HepG2 (cell line): ENCODE results near the gene ADH1B. TPM values are rescaled to one million over a fixed set of nuclear protein-coding genes. Genes with fewer than 3 reads are reported as not detected.
"Not testable (repeated sequence)": the region's sequence is repeated elsewhere in the genome, so short reads cannot be mapped to it uniquely, and the experiment has no call there.

Experiments
- ATAC-seq: fragments of 200-7000 bp; cut with Tn5 transposase; 3 replicates; pipeline ENCODE4 v1.9.1; 2020; ENCODE audit warnings: mild to moderate bottlenecking, moderate library complexity
- BruUV-seq: library from RNA; stranded (reverse); fragments of 400-500 nt; replicated peaks from 2 replicates; lab custom pipeline; 2021; lab: Mats Ljungman, UMichigan
- CTCF ChIA-PET: fragments of 300-600 bp; formaldehyde crosslinking; extraction: SDS; loops from one replicate; lab custom pipeline; 2021; ENCODE audit warnings: low total read pairs, inconsistent platforms, low intra/inter-chr PET ratio; lab: Yijun Ruan, JAX
- POLR2A ChIA-PET: fragments of 350-600 bp; sonication (Branson Sonifier 250); formaldehyde crosslinking; loops from one replicate; lab custom pipeline; 2020; ENCODE audit warnings: antibody characterized with exemption, inconsistent platforms; lab: Yijun Ruan, JAX
- DNase-seq: peaks from one replicate; pipeline ENCODE4 v3.0.0-alpha.2; 2015; ENCODE audit warnings: low spot score
- FAIRE-seq: peaks from 3 replicates; lab custom pipeline; 2011; peaks lifted over from hg19 to GRCh38; lab: Jason Lieb, UNC
- H2AFZ ChIP-seq: one replicate; pipeline ENCODE4 v1.6.1; 2011; ENCODE audit warnings: low read length, inconsistent platforms
- H3K27ac ChIP-seq: fragments of 300-600 bp; 3 replicates; pipeline ENCODE4 v1.8.0; 2011; ENCODE audit warnings: mixed run types, mild to moderate bottlenecking, mixed read lengths, low read length, inconsistent platforms; ENCODE audit not compliant: insufficient read depth; ENCODE audit errors: extremely low read length
- H3K27me3 ChIP-seq, 2 experiments: fragments of 200-600 bp in 1 of 2; 2 replicates in 1 of 2; 3 replicates in 1 of 2; pipeline versions ENCODE4 v1.6.0 to v1.8.0; 2011; ENCODE audit warnings: low read length in 2 of 2, mild to moderate bottlenecking in 2 of 2, moderate library complexity in 2 of 2, inconsistent platforms in 1 of 2; ENCODE audit not compliant: insufficient read depth in 2 of 2, control insufficient read depth in 1 of 2
- H3K36me3 ChIP-seq, 2 experiments: fragments of 200-600 bp in 1 of 2; replicated peaks in 1 of 2; 2 replicates in 1 of 2; 3 replicates in 1 of 2; pipeline versions ENCODE4 v1.5.1 to v1.8.0; 2011; ENCODE audit warnings: low read length in 2 of 2, inconsistent platforms in 1 of 2; ENCODE audit not compliant: insufficient read depth in 2 of 2, control insufficient read depth in 1 of 2
- H3K4me1 ChIP-seq: 2 replicates; pipeline ENCODE4 v1.5.1; 2012; ENCODE audit warnings: low read length, inconsistent platforms; ENCODE audit not compliant: insufficient read depth
- H3K4me2 ChIP-seq: 2 replicates; pipeline ENCODE4 v1.6.0; 2011; ENCODE audit warnings: low read depth, low read length, inconsistent platforms
- H3K4me3 ChIP-seq, 3 experiments: fragments of 200-600 bp in 1 of 3; sonication (generic), shearing (Covaris generic) in 1 of 3; replicated peaks in 1 of 3; 2 replicates each; pipeline ENCODE4 v1.5.1; 2011 to 2016; ENCODE audit warnings: low read length in 3 of 3, inconsistent platforms in 2 of 3, low read depth in 2 of 3, mild to moderate bottlenecking in 2 of 3, control low read depth in 1 of 3, mixed read lengths in 1 of 3; ENCODE audit not compliant: insufficient read depth in 1 of 3
- H3K79me2 ChIP-seq: one replicate; pipeline ENCODE4 v1.6.1; 2011; ENCODE audit warnings: low read length, inconsistent platforms; ENCODE audit not compliant: insufficient read depth
- H3K9ac ChIP-seq: 2 replicates; pipeline ENCODE4 v1.6.0; 2011; ENCODE audit warnings: mild to moderate bottlenecking, low read depth, low read length, inconsistent platforms; ENCODE audit not compliant: insufficient read depth
- H3K9me3 ChIP-seq: 2 replicates; pipeline ENCODE4 v1.5.1; 2012; ENCODE audit warnings: mild to moderate bottlenecking, low read length
- H4K20me1 ChIP-seq: 2 replicates; pipeline ENCODE4 v1.6.0; 2011; ENCODE audit warnings: inconsistent platforms, mild to moderate bottlenecking, low read length, moderate library complexity; ENCODE audit not compliant: insufficient read depth
- AGO1 ChIP-seq: fragments of 200-400 bp; formaldehyde crosslinking; IDR thresholded peaks from 2 replicates; pipeline ENCODE4 v1.6.1; 2017; ENCODE audit warnings: mild to moderate bottlenecking, low read depth, low read length, moderate library complexity; ENCODE audit not compliant: poor library complexity, severe bottlenecking
- HIC2 ChIP-seq: sonication (generic); formaldehyde crosslinking; IDR thresholded peaks from 2 replicates; pipeline ENCODE4 v1.9.0; 2022; ENCODE audit warnings: low read depth, missing genetic modification reagents
- HNRNPL ChIP-seq: fragments of 200-400 bp; formaldehyde crosslinking; IDR thresholded peaks from 2 replicates; pipeline ENCODE4 v1.6.1; 2017; ENCODE audit warnings: mild to moderate bottlenecking, low read depth, low read length
- PBX3 ChIP-seq: sonication (generic); formaldehyde crosslinking; IDR thresholded peaks from 2 replicates; pipeline ENCODE4 v1.8.1; 2023; ENCODE audit warnings: missing genetic modification reagents, inconsistent platforms, borderline replicate concordance
- RFXANK ChIP-seq: IDR thresholded peaks from 2 replicates; pipeline ENCODE4 v1.6.1; 2016
- TCF7 ChIP-seq: sonication (generic); IDR thresholded peaks from 2 replicates; pipeline ENCODE4 v1.6.1; 2016; ENCODE audit warnings: antibody characterized with exemption, low read depth
- ZNF276 ChIP-seq: sonication (generic); formaldehyde crosslinking; IDR thresholded peaks from 2 replicates; pipeline ENCODE4 v1.4.0; 2020; ENCODE audit warnings: mild to moderate bottlenecking, low read depth, missing genetic modification reagents
- ZNF460 ChIP-seq: sonication (generic); formaldehyde crosslinking; IDR thresholded peaks from 2 replicates; pipeline ENCODE4 v1.5.1; 2020; ENCODE audit warnings: missing genetic modification reagents, mild to moderate bottlenecking, borderline replicate concordance
- WGBS: methylation state at CpG from one replicate; pipeline ENCODE4 v1.1.6; 2017; ENCODE audit warnings: low lambda C conversion rate; 5-methylcytosine and 5-hydroxymethylcytosine counted together
- in situ Hi-C: cut with HindIII; loops from 2 replicates; pipeline ENCODE4 v1.10.0; 2017; ENCODE audit warnings: low pct_unique_long_range_greater_than_20kb; ENCODE audit not compliant: extremely low pct_ligation_motif_present
- intact Hi-C: fragments of 100-400 bp; cut with micrococcal nuclease; formaldehyde crosslinking; loops from one replicate; pipeline ENCODE4 v1.10.0; 2022; ENCODE audit not compliant: unreplicated experiment
- polyA plus RNA-seq, 8 experiments: library from polyadenylated mRNA; depleted of rRNA in 3 of 8; stranded (reverse) in 7 of 8; unstranded in 1 of 8; fragments of >200 nt; fragmentation: Illumina TruSeq in 4 of 8; extraction: Trizol in 4 of 8; gene quantifications; 2 replicates each; pipeline versions ENCODE4 v1.2.1 to v1.2.3, GENCODE V29; 2011 to 2016; ENCODE audit warnings: low read depth in 4 of 8, missing spikeins in 1 of 8, mixed read lengths in 1 of 8; ENCODE audit not compliant: insufficient read depth in 1 of 8
- total RNA-seq, 5 experiments: library from RNA; depleted of rRNA; stranded (reverse); fragments of >200 nt; fragmentation: Illumina TruSeq; extraction: Trizol; gene quantifications; 2 replicates each; pipeline ENCODE4 v1.2.3, GENCODE V29; 2016; ENCODE audit warnings: low read depth in 1 of 5

The ADH1B gene
- total and polyA plus RNA-seq, 2 of the 13 experiments (the other 11 are each of a cell fraction or from before 2014, with no cell fraction given): 0.05 to 0.40 TPM

- no peak for TF ChIP-seq PBX3
- no peak for TF ChIP-seq ZNF460 (CRISPR knock-in tag)
- no peak for TF ChIP-seq TCF7
- TF ChIP-seq AGO1: no peak
- TF ChIP-seq HNRNPL: no peak
- TF ChIP-seq HIC2 (CRISPR knock-in tag): no peak
- no peak for TF ChIP-seq ZNF276 (CRISPR knock-in tag)
- TF ChIP-seq RFXANK (CRISPR knock-in tag): no peak
Measured at GRCh38 chr4:99349338-99349737, 28.1 kb upstream of the ADH1B start (continued).

- H3K36me3 ChIP-seq, H3K79me2 ChIP-seq, H3K27me3 ChIP-seq, DNase-seq, H2AFZ ChIP-seq, FAIRE-seq, H3K4me2 ChIP-seq, H3K9me3 ChIP-seq, CTCF ChIA-PET, BruUV-seq, H3K4me1 ChIP-seq, ATAC-seq, in situ Hi-C loops, POLR2A ChIA-PET, H4K20me1 ChIP-seq, H3K4me3 ChIP-seq, intact Hi-C loops, H3K27ac ChIP-seq, H3K9ac ChIP-seq: not testable (repeated sequence)
- WGBS: 52% methylated on average over 7 of the region's 7 CpGs
Measured at GRCh38 chr4:99342624-99343023, 21.4 kb upstream of the ADH1B start.
